HG02678 (cell line): ENCODE measurements around the gene NTN5.
A peak's percentile ranks its signal among the peaks of the same experiment; 100 is the strongest.
"Not testable (repeated sequence)": the region's sequence is repeated elsewhere in the genome, so short reads cannot be mapped to it uniquely, and the experiment has no call there.

ENCODE experiments used
- ATAC-seq: cut with Tn5 transposase; IDR thresholded peaks from one replicate; pipeline ENCODE4 v1.9.1; 2021; ENCODE audit warnings: mild to moderate bottlenecking, moderate library complexity; ENCODE audit not compliant: unreplicated experiment

The NTN5 gene

DNA sequence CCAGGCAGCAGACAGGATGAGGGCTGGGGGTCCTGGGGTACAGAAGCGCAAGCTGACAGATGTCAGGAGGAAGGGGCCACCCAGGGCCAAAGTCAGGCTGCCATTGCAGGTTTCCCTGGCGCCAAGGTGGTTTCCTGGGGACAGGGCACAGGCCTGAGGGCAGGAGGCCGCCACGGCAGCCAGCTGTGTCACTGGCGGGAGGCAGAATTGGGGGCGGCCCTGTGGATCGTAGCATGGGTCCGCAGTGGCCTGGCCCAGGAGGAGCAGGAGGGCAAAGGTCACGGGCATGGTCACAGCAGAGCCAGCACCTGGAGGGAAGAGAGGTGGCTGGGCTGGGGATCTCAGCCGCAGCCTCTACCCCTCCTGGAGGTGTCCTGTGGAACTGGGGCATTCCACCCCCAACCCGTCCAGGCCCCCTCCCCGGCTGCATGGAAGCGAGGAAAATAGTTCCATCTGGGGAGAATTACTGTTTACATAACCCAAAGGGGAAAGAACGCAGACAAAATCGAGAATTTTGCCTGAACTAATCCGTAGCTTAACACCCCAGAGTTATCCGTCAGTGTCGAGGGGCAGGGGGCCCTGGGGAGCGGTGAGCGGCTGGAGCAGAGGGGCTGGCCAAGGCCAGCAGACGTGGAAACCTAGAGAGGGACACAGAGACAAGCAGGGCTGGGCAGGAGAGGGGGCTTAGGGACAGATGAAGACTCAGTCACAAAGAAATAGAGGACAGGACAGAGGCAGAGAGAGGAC, 1.9 kb downstream of the NTN5 start:
- ATAC-seq: no peak

DNA sequence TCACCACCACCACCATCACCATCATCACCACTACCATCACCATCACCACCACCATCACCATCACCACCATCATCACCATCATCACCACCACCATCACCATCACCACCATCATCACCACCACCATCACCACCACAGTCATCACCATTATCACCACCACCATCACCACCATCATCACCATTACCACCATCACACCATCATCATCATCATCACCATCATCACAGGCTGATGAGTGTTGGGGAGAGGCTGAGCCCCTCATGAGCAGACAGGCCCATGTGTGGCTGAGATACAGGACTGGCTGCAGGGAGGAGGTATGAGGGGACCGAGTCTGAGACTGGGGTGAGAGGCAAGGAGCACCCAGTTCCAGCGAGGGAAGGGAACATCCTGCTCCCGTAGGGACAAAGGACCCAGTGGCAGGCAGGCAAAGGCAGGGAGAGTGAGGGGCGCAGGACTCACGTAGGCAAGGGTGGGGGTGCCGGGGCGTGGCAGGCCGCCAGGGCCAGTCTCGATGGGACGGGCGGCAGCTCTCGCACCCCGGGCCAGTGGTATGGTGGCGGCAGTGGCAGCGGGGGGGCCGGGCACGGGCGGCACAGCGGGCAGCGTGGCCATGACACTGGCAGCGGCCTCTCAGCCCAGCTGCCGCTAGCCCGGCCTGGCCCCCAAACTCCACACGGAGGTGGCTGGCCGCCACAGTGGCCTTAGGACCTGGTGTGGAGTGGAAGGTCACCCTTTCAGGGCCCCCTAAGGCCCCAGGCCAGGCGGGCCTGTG, 2.7 kb downstream of the NTN5 start:
- no peak for ATAC-seq

DNA sequence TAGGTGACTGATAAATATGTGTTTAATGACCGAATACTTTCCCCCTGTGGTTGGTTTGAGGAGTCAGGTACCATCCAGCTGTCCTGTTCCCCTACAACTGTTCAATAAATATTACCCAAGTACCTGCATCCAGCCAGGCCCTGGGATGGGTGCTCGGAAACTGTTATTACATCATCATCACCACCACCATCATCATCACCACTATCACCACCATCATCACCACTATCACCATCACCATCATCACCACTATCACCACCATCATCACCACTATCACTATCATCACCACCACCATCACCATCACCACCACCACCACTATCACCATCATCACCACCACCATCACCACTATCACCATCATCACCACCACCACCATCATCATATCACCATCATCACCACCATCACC, 4.1 kb downstream of the NTN5 start:
- ATAC-seq: no peak

DNA sequence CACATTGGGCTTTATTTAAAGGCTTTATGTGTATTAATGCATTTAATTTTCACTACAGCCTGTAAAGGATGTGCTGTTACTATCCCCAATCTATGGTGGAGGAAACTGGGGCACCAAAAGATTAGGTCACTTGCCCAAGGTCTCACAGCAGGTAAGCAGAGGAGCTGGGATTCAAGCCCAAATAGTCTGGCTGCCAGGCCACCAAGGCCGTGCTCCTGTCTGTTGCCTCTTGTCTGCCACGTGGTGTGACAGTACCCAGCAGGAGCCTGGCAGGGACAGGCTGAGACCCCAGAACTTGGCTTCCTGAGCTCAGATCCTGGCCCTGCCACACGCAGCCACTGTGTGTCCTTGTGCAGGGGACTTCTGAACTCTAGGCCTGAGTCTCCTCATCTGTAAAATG, 4.5 kb downstream of the NTN5 start:
- no peak for ATAC-seq

DNA sequence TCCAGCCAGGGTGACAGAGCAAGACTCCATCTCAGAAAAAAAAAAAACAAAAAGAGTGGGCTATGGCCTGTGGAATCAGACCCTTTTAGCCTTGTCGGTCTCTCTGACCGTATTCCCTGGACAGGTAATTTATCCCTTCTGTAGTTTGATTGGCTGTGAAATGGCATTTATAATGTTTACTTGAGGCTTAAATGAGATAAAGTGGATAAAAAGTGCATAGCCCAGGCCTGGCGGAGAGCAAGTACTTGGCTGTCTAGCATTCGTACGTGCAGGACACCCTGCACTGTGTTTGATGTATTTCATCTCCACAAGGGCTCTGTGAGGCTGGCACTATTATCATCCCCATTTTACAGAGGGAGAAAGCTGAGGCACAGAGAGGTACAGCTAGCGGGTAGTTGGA, 7.0 kb downstream of the NTN5 start:
- ATAC-seq: no peak

DNA sequence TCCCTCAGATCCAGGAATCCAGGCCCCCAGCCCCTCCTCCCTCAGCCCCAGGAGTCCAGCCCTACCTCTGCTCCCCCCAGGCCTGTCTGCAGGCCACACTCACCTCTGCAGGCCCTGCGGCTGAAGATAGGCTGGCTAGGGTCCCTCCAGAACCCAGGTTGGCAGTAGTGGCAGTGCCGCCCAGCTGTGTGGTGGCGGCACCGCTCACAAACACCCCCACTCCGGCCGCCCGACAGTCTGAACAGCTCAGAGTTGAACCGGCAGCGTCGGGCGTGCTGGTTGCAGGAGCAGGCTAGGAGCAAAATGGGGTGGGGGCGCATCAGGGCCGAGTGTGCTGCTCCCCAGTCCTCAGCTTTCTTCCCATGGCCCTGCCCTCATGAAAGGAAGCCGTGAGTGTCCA, 8.3 kb downstream of the NTN5 start:
- no peak for ATAC-seq

DNA sequence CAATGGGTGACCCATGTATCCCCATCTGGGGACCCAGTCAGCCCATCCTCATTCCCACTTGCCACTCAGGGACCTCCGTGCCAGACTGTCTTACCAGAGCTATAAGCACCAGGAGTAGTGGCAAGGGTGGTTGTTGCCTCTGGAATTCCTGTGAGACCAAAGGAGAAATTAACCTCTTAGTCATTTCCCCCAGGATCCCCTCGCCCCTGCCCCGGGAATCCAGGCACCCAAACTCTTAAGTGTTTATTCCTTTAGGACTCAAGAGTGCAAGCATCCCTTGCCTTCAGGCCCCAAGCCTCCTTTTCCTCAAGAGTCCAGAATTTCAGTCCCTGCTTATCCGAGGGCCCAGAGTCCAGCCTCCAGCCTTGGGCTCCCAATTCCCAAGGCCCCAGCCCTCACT, 9.2 kb downstream of the NTN5 start:
- ATAC-seq: no peak

DNA sequence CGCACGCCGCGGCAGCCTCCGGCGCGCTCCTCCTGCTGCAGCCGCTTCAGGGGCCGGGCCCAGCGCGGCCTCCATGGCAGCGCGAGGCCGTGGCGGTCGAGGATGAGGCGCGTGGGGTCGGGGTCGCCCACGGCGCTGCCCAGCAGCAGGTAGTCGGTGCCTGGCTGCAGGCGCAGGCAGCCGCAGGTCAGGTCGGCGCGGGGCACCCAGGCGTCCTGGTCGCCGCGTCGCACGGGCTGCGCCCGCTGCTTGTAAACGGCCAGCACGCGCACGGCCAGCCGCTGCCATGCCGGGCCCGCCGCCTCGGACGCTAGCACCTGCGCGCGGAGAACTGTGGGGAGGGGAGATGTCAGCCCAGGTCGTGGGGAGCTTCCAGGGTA, 11.1 kb downstream of the NTN5 start:
- ATAC-seq: no peak

DNA sequence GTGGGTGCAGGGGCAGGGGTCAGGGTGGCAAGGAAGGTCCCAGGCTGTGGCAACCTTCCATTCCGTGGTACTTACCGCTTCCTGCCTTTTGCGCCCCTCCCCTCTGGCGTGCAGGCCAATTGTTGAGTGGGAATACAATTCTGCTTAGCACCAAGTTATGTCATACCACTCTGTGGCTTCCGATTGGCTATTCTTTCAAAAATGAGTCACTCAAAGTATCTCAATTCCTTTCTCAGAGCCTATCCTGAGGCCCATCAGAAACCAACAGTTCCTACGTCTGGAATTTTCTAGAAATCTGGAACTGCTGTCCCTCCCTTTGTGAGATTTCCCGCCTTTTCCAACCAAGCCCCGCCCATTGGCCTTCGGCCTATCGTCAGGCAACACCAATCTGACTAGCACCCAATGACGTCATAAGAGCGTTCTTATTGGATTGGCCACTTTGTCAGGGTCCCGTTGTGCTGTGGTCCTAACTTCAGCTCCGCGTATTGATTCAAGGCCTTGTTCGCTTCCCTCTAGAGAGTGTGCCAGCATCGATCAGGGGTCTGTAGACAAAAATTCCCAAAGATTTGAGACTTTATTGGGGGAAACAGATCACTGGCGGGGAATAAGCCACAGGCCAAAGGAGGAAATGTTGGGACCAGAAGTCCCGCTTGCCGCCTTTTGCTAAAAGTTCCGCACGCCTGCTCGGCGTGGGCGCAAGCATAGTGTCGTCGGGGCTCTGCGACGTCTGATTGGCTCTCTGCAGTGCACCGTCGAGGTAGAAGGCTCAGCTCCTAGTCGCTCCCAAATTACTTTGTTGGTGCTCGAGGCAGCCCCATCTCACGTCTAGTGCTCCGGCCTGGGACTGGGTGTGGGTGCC, 11.7 kb downstream of the NTN5 start:
- ATAC-seq: peak; percentile 93

DNA sequence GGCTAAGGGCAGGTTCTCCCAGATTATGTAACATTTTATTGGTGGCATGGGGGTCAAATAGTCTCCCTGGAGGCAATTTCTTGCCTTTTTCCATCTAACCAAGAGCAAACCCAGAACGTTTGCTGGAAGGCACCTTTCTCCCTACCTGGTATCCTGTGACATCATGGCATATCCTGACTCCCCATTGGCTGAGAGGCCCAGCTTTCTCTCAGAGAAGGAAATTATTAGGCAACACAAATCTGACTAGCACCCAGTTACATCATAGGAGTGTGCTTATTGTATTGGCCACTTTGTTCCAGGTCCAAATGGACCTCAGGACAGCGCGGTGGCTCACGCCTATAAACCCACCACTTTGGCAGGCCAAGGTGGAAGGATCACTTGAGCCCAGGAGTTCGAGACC, 13.0 kb downstream of the NTN5 start:
- ATAC-seq: no peak

DNA sequence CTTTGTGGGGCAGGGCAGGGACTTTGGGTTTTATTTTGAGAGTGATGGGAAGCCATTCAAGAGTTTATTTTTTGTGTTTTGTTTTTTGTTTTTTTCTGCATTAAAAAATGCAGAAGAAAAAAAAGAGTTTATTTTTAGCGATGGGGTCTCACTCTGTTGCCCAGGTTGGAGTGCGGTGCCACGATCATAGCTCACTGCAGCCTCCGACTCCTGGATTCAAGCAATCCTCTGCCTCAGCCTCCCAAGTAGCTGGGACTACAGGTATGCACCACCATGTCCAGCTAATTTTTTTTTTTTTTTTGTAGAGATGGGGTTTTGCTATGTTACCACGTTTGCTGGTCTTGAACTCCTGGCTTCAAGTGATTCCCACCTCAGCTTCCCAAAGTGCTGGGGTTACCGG, 14.3 kb downstream of the NTN5 start:
- ATAC-seq: no peak

DNA sequence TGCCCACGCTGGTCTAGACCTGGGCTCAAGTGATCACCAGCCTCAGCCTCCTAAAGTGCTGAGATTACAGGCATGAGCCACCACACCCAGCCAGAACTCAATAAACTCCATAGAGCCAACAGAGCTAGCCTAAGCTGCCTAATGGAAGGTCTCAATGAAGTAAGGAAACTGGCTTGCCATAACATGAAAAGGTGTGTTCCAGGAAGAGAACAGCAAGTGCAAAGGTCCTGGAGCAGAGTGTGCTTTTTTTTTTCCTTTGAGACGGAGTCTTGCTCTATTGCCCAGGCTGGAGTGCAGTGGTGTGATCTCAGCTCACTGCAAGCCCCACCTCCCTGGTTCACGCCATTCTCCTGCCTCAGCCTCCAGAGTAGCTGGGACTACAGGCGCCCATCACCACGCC, 15.0 kb downstream of the NTN5 start:
- not testable (repeated sequence) for ATAC-seq

DNA sequence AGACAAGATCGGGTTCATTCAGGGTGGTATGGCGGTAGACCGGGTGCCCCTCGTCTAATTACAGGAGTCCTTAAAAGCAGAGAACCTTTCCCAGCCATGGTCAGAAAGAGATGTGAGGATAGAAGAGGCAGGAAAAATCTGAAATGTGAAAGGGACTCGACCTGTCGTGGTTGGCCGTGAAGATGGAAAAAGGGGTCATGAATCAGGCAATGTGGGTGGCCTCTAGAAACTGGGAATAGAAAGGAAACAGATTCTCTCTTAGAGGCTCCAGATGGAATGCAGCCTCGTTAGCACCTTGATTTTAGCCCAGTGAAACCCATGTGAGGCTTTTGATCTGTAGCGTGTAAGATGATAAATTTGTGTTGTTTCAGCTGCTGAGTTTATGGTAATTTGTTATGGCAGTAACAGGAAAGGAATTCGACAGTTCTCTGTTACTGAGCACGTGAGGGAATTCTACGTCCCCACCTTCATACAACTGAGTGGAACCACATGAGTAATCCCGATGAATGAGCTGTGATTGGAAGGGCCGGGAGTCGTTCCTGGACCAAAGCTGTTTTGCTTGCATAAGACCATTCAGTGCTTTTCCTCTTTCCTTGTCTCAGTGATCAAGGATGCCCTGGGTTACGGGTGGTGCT, 15.9 kb downstream of the NTN5 start:
- ATAC-seq: no peak

DNA sequence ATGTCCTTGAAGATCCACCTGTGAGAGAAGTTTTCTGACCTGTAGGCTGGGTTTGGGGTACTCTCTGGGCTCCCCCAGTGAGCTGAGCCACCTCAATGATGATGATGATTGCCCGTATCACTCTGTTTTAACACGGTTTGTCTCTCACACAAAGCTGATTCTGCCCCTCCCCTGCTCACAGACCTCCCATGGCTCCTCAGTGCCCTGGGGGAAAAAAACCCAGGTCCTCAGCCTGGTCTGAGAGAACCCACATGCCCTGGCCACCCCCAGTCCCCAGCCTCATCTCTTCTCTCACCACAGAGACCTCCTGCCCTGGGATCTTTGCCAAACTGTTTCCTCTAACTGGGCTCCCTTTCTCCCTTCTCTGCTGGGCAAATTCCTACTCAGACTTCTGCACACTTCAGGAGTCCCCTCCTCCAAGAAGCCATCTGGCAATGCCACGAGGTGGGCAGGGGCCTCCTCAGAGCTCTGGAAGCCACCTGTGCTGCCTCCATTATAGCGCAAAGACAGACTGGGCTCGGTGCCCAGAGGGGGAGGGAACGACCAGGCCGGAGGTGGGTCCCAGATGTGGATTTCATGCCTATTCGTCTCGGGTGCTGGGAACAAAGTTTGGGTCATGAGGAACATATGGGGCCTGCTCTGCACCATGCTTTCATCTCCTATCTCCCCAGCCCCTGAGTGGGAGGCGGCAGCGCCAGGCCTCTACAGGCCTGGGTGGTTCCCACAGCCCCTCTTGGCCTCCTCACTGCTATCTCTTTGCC, 18.3 kb downstream of the NTN5 start:
- no peak for ATAC-seq

DNA sequence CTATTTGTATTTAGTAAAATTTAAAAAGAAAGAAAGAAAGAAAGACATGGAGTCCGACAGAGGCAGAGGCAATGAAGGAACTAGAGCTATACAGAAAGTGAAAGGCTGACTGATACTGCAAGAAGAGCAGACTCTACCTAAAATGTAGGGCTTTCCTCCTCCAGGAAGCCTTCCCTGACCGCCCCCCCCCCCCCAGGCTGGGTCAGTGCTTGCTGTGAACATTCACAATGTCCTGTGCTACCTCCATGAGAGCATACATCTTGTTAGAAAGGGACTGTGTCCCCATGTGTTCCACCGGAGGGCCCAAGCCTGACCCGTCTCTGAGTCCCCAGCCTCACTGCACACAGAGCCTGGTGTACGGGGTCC, 21.2 kb downstream of the NTN5 start:
- ATAC-seq: no peak

DNA sequence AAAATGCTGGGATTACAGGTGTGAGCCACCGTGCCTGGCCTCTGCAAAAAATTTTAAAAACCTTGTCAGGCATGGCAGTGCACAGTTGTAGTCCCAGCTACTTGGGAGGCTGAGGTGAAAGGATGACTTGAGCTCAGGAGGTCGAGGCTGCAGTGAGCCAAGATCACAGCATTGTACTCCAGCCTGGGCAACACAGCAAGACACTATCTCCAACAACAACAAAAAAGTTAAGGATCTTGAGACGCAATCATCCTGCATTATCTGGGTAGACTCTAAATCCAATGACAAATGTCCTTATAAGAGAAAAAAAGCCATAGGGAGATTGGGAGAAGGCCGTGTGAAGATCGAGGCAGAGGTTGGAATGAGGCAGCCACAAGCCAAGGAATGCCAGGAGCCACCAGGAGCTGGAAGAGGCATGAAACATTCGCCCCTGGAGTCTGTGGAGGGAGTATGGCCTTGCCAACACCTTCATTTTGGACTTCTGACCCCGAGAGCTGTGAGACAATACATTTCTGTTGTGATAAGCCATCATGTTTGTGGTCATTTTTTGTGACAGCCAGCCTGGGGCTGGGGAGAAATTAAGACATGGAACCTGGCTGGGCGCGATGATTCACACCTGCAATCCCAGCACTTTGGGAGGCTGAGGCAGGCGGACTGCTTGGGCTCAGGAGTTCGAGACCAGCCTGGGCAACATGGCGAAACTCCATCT, 21.7 kb downstream of the NTN5 start:
- ATAC-seq: no peak

DNA sequence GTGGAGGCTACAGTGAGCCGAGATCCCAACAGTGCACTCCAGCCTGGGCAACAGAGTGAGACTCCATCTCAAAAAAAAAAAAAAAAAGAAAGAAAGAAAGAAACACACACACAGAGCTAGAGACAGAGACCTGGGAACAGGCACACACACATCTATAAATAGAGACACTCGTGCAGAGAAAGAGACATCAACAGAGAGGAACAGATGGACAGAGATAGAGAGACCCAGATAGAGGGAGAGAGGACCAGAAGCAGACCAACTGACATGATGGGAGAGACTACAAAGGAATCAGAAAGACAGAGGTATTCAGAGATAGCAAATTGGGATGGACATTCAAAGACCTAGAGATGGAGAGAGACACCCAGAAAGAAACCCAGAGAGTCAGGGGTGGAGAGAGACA, 24.7 kb downstream of the NTN5 start:
- no peak for ATAC-seq

DNA sequence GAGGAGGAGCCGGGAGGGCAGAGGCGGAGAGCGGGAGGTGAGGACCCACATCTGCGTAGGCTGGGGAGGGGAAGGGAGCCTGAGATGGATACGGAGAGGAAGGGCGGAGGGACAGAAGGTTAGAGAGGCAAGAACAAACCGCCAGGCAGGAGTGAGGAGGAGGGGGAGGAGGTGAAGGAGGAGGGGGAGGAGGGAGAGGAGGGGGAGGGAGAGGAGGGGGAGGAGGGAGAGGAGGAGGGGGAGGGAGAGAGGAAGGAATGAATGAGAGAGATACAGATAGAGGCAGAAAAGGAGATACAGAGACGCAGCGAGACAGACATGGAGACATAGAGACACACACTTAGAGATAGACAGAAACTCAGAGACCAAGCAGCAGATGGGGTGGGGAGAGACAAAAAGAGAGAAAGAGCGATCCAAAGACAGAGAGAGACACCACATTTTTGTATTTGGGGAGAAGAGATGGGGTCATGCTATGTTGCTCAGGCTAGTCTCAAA, 26.0 kb downstream of the NTN5 start:
- ATAC-seq: no peak

DNA sequence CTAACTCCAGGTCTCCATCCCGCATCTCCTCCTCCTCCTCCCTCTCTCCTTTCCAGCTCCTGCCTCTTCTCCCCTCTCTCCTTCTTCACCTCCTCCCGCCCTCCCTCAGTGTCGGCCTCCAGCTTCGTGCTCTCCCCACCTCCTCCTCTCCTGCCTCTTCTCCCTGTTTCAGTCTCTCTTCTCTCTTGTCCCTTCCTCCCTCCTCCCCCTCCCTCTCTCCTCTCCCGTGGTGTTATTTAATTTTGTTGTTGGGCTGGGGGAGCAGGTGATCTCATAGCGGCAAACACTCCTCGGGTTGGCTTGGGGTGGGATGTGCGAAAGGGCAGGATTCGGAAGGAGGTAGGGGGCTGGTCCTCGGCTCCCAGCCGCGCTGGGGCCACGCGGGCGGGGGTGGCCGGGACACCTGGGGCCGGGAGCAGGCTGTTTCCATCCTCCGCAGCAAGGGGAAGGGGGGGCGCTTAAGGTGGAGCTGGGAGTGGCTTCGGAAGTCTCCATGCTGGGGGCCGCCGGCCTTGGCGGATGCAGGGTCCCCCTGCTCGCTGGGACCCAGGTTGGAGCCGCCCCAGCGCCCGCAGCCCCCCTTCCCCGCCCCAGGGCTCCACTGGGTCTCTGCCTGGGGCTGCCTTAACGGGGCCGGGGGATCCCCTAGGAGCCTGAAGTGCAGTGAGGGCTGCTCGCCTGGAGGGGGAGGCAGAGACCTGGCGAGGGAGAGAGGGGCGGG, 26.7 kb downstream of the NTN5 start, which contains the start of gene CA11:
TSS of gene CA11 (minus strand) at position 187 of the 721 bp plus-strand sequence. CDS start 555 bp downstream, outside the sequence.
- peak; percentile 87 for ATAC-seq
